HG02678 (cell line): ENCODE data around the gene CPA5.
A peak's percentile ranks its signal among the peaks of the same experiment; 100 is the strongest.

ENCODE experiments used
- ATAC-seq: cut with Tn5 transposase; IDR thresholded peaks from one replicate; pipeline ENCODE4 v1.9.1; 2021; ENCODE audit warnings: mild to moderate bottlenecking, moderate library complexity; ENCODE audit not compliant: unreplicated experiment

The CPA5 gene

GRCh38 chr7:130356876-130357611 lies 12.4 kb downstream of the CPA5 start:
- ATAC-seq, result no peak

- ATAC-seq, result no peak
These were observed 13.9 kb downstream of the CPA5 start for GRCh38 chr7:130358471-130358870.

GRCh38 chr7:130359276-130359857 lies 14.8 kb downstream of the CPA5 start:
- ATAC-seq, result no peak

GRCh38 chr7:130360518-130360917 lies 15.9 kb downstream of the CPA5 start:
- ATAC-seq, result no peak

GRCh38 chr7:130361681-130362080 lies 17.1 kb downstream of the CPA5 start:
- ATAC-seq, result no peak

GRCh38 chr7:130362251-130362816 lies 17.7 kb downstream of the CPA5 start:
- ATAC-seq, result no peak

- no peak for ATAC-seq
These were observed 18.6 kb downstream of the CPA5 start for GRCh38 chr7:130363026-130363847.

- no peak for ATAC-seq
These were observed 19.8 kb downstream of the CPA5 start for GRCh38 chr7:130364451-130364850.

GRCh38 chr7:130365088-130365487 lies 20.5 kb downstream of the CPA5 start:
- ATAC-seq, result no peak

GRCh38 chr7:130365511-130366441 lies 21.2 kb downstream of the CPA5 start:
- peak; percentile 81 for ATAC-seq

- ATAC-seq, result no peak
These were observed 21.9 kb downstream of the CPA5 start for GRCh38 chr7:130366564-130366963.

GRCh38 chr7:130367088-130367755 lies 22.6 kb downstream of the CPA5 start:
- no peak for ATAC-seq

GRCh38 chr7:130367836-130368746 lies 23.5 kb downstream of the CPA5 start:
- ATAC-seq, result no peak

GRCh38 chr7:130369110-130369711 lies 24.6 kb downstream of the CPA5 start:
- no peak for ATAC-seq

- ATAC-seq, result no peak
These were observed 25.4 kb downstream of the CPA5 start for GRCh38 chr7:130369831-130370550.

- ATAC-seq, result no peak
These were observed 26.4 kb downstream of the CPA5 start for GRCh38 chr7:130371046-130371445.

GRCh38 chr7:130372402-130373165 lies 28.0 kb downstream of the CPA5 start:
- no peak for ATAC-seq
